B cell (primary cell): Measurements from ENCODE around the gene MLANA.

Experiments
- EZH2 ChIP-seq: IDR thresholded peaks from 2 replicates; pipeline ENCODE4 v1.6.1; 2012; ENCODE audit warnings: borderline replicate concordance, low read depth, mild to moderate bottlenecking, moderate library complexity, low read length; ENCODE audit not compliant: insufficient read depth, poor library complexity, severe bottlenecking
- TF ChIP-seq, protein P1 (sequence below): fragments of 200-600 bp; IDR thresholded peaks from one replicate; pipeline ENCODE4 v1.8.0; 2022; ENCODE audit warnings: antibody characterized with exemption, mild to moderate bottlenecking

DNA sequence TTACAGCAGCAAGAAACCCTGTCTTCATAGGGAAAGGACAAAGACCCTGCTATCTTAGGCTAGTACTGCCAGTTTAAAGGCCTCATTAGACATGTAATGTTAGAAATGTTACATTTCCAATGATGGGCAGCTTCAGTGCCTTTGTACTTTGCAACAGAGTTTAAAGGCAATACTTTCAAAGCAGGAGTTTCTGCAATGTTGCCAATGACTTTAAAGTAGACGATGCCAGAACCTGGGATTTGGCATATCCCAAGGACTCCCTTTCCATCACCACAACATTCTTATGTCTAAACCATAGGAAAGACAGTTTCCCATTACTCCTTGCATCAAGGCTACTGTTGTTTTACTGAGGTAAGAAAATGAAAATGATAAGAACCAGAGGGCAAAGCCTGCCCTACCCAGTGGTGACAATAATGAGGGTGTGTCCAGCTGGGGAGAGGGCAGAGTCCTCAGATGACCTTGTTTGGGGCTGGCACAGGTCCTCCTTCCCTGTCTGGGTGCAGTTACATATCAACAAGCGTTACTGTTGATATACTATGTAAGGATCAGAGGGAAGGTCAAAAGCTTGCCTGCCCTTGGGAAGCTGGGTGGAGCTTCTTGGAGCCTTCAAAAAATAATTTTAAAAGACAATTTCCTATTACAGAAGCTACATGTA, 27.5 kb upstream of the MLANA start:
- TF ChIP-seq EZH2: no peak
- TF ChIP-seq, protein P1, sequence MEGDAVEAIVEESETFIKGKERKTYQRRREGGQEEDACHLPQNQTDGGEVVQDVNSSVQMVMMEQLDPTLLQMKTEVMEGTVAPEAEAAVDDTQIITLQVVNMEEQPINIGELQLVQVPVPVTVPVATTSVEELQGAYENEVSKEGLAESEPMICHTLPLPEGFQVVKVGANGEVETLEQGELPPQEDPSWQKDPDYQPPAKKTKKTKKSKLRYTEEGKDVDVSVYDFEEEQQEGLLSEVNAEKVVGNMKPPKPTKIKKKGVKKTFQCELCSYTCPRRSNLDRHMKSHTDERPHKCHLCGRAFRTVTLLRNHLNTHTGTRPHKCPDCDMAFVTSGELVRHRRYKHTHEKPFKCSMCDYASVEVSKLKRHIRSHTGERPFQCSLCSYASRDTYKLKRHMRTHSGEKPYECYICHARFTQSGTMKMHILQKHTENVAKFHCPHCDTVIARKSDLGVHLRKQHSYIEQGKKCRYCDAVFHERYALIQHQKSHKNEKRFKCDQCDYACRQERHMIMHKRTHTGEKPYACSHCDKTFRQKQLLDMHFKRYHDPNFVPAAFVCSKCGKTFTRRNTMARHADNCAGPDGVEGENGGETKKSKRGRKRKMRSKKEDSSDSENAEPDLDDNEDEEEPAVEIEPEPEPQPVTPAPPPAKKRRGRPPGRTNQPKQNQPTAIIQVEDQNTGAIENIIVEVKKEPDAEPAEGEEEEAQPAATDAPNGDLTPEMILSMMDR: no peak
